ENCODE data around the gene PCBP3. TPM values are rescaled to one million over a fixed set of nuclear protein-coding genes. Genes with fewer than 3 reads are reported as not detected.

The PCBP3 gene
- polyA plus RNA-seq, 1 donor (not counting 4 experiments of a cell fraction or from before 2014, with no cell fraction given): 0.25 TPM

- dilution Hi-C loops (cut with MboI; ENCODE audit: extremely low pct_ligation_motif_present, low sequenced_read_pairs): no loop called here
- no peak overlapping the region for H3K4me3 ChIP-seq (ENCODE audit: control insufficient read depth in 2 of 3, extremely low read depth in 1 of 3, insufficient read depth in 2 of 3, low read depth in 1 of 3, low read length in 3 of 3)
- H3K36me3 ChIP-seq (ENCODE audit: control insufficient read depth in 2 of 2, extremely low read depth in 1 of 2, insufficient read depth in 2 of 2, low read length in 2 of 2): no peaks in the 10 kb centered on the region
- H3K79me2 ChIP-seq (ENCODE audit: control insufficient read depth, insufficient read depth, low read length): no peaks in the 10 kb centered on the region
- FAIRE-seq: no peak
- H3K9me1 ChIP-seq (ENCODE audit: control insufficient read depth, extremely low read depth, insufficient read depth, low read length): no peaks in the 10 kb centered on the region
- no peak overlapping the region for H3K9ac ChIP-seq (ENCODE audit: control insufficient read depth, extremely low read depth, insufficient read depth, low read length)
- peaks cover 27% of the 10 kb centered on the region for H3K4me1 ChIP-seq (ENCODE audit: control insufficient read depth, extremely low read depth, insufficient read depth, low read length)
- H2AFZ ChIP-seq (ENCODE audit: control insufficient read depth, low read length): no peak overlapping the region
- TF ChIP-seq CTCF (optimal IDR thresholded peaks at IDR 0.05 in 1 of 3, IDR thresholded peaks at IDR 0.05 in 1 of 3, conservative IDR thresholded peaks at IDR 0.05 in 1 of 3; ENCODE audit: extremely low read depth in 1 of 3, insufficient read depth in 2 of 3, low read length in 3 of 3) (no peak), EZH2 (IDR thresholded peaks at IDR 0.05; ENCODE audit: low read length) (no peak)
- no peak for DNase-seq (ENCODE audit: low read depth, low spot score)
- no peaks in the 10 kb centered on the region for H3K9me3 ChIP-seq (ENCODE audit: control insufficient read depth, low read depth, low read length)
- no peaks in the 10 kb centered on the region for H4K20me1 ChIP-seq (ENCODE audit: control insufficient read depth, extremely low read depth, insufficient read depth, low read length)
- H3K27ac ChIP-seq (ENCODE audit: control insufficient read depth, insufficient read depth, low read length): no peak overlapping the region
- peaks cover 39% of the 10 kb centered on the region for H3K27me3 ChIP-seq (ENCODE audit: control insufficient read depth, extremely low read depth, insufficient read depth, low read length)
- no peak overlapping the region for H3K4me2 ChIP-seq (ENCODE audit: control insufficient read depth, extremely low read depth, insufficient read depth, low read depth, low read length)
These were observed 333.3 kb downstream of the PCBP3 start for GRCh38 chr21:45976701-45977311.

- no peaks in the 10 kb centered on the region for H3K36me3 ChIP-seq (ENCODE audit: control insufficient read depth in 2 of 2, extremely low read depth in 1 of 2, insufficient read depth in 2 of 2, low read length in 2 of 2)
- no peaks in the 10 kb centered on the region for H3K9me3 ChIP-seq (ENCODE audit: control insufficient read depth, low read depth, low read length)
- DNase-seq (ENCODE audit: low read depth, low spot score) (no peak), FAIRE-seq (no peak)
- peaks cover 27% of the 10 kb centered on the region for H3K4me1 ChIP-seq (ENCODE audit: control insufficient read depth, extremely low read depth, insufficient read depth, low read length)
- dilution Hi-C loops (cut with MboI; ENCODE audit: extremely low pct_ligation_motif_present, low sequenced_read_pairs): no loop called here
- no peak for TF ChIP-seq CTCF (optimal IDR thresholded peaks at IDR 0.05 in 1 of 3, IDR thresholded peaks at IDR 0.05 in 1 of 3, conservative IDR thresholded peaks at IDR 0.05 in 1 of 3; ENCODE audit: extremely low read depth in 1 of 3, insufficient read depth in 2 of 3, low read length in 3 of 3)
- no peak for TF ChIP-seq EZH2 (IDR thresholded peaks at IDR 0.05; ENCODE audit: low read length)
- no peak overlapping the region for H3K4me2 ChIP-seq (ENCODE audit: control insufficient read depth, extremely low read depth, insufficient read depth, low read depth, low read length)
- H3K27me3 ChIP-seq (ENCODE audit: control insufficient read depth, extremely low read depth, insufficient read depth, low read length): peaks cover 40% of the 10 kb centered on the region
- no peaks in the 10 kb centered on the region for H3K9me1 ChIP-seq (ENCODE audit: control insufficient read depth, extremely low read depth, insufficient read depth, low read length)
- no peak overlapping the region for H3K9ac ChIP-seq (ENCODE audit: control insufficient read depth, extremely low read depth, insufficient read depth, low read length)
- no peaks in the 10 kb centered on the region for H3K79me2 ChIP-seq (ENCODE audit: control insufficient read depth, insufficient read depth, low read length)
- no peaks in the 10 kb centered on the region for H4K20me1 ChIP-seq (ENCODE audit: control insufficient read depth, extremely low read depth, insufficient read depth, low read length)
- H3K27ac ChIP-seq (ENCODE audit: control insufficient read depth, insufficient read depth, low read length): no peak overlapping the region
- H3K4me3 ChIP-seq (ENCODE audit: control insufficient read depth in 2 of 3, extremely low read depth in 1 of 3, insufficient read depth in 2 of 3, low read depth in 1 of 3, low read length in 3 of 3): no peak overlapping the region
- H2AFZ ChIP-seq (ENCODE audit: control insufficient read depth, low read length): no peak overlapping the region
These were observed 333.9 kb downstream of the PCBP3 start for GRCh38 chr21:45977396-45977795.
